Erythroblast (primary cell): ENCODE measurements around the gene MARCHF2.
"Not testable (repeated sequence)": the region's sequence is repeated elsewhere in the genome, so short reads cannot be mapped to it uniquely, and the experiment has no call there.

Source experiments
- DNase-seq, 2 experiments: peaks; one replicate each; lab custom pipeline; 2025; lab: John Stamatoyannopoulos, UW
- GATA1 ChIP-seq: IDR thresholded peaks from 2 replicates; pipeline ENCODE4 v1.6.1; 2011; ENCODE audit warnings: low read depth, mild to moderate bottlenecking, control low read depth, low read length, moderate library complexity
- POLR2A ChIP-seq: IDR thresholded peaks from 2 replicates; pipeline ENCODE4 v1.6.1; 2011; ENCODE audit warnings: mild to moderate bottlenecking, low read length

MARCHF2 gene

GRCh38 chr19:8421484-8422461 lies 8.7 kb downstream of the MARCHF2 start:
- no peak for DNase-seq
- no peak for TF ChIP-seq GATA1
- no peak for TF ChIP-seq POLR2A

DNA sequence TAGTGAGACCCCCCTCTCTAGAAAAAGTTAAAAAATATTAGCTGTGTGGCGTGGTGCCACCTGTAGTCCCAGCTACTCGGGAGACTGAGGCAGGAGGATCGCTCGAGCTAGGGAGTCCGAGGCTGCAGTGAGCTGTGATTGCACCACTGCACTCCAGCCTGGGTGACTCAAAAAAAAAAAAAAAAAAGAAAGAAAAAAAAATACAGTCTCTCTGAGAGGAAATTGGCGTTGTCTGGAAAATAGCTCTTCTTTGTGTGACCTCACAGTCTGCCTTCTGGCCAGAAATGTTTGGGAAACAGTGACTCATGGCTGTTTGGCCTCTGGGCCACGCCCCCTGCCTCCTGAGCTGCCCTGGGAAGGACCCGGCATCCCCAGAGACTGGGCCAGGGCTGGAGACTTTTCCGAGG lies 10.7 kb downstream of the MARCHF2 start:
- TF ChIP-seq GATA1 (no peak), POLR2A (no peak)
- peak; percentile 80 to 92 for DNase-seq

DNA sequence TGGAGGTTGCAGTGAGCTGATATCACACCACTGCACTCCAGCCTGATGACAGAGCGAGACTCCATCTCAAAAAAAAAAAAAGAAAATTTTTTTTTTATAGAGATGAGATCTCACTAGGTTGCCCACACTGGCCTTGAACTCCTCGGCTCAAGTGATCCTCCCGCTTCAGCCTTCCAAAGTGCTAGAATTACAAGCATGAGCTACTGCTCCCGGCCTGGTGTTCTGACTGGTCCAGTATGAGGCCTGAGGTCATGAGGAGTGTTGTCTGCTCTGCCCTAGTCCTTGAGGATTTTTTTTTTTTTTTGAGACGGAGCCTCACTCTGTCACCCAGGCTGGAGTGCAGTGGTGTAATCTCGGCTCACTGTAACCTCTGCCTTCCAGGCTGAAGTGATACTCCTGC lies 12.2 kb downstream of the MARCHF2 start:
- not testable (repeated sequence) for DNase-seq

DNA sequence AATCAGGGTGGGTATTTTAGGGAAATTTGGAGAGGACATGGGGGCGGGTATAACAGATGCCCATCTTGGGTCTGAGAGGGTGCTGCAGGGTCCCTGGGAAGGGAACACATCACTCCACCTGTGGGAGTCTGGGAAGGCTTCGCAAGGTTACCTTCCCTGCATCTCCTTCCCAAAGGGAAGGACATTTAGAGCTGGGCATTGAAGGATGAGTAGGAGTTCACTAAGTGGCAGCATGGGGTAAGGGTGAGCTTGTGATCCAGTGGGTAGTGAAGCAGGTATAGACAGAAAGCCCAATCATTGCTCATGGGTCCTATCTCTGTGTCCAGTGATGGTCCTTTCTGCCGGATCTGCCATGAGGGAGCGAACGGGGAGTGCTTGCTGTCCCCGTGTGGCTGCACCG lies 13.2 kb downstream of the MARCHF2 start:
- no peak for DNase-seq
- no peak for TF ChIP-seq GATA1
- no peak for TF ChIP-seq POLR2A

DNA sequence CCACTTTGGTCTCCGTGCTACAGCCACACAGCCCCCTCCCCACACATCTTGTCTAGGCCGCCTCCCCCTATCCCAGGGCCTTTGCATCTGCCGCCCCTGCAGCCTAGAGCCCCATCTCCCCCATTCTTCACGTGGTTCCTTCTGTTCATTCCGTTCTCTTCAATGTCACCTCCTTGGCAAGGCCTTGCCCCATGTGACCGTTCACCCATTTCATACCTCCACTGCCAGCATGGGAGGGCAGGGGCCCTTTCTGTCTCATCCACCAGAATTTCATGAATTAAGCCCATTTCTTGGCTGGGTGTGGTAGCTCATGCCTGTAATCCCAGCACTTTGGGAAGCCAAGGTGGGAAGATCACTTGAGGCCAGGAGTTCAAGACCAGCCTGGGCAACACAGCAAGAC lies 15.9 kb downstream of the MARCHF2 start:
- no peak for DNase-seq
- no peak for TF ChIP-seq POLR2A
- no peak for TF ChIP-seq GATA1

- TF ChIP-seq GATA1 (no peak), POLR2A (no peak)
- DNase-seq = no peak
These were observed 16.7 kb downstream of the MARCHF2 start for GRCh38 chr19:8429826-8430225.

DNA sequence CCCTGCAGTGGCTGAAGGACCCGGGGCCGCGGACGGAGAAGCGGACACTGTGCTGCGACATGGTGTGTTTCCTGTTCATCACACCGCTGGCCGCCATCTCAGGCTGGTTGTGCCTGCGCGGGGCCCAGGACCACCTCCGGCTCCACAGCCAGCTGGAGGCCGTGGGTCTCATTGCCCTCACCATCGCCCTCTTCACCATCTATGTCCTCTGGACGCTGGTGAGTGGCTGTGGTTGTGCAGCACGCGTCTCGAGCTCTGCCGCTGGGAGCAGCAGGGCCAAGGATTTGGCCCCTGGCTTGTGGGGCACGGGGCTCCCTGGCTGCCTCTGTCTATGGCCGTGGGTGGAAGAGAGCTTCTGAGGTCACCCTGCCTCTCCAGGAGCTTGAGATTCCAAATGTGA lies 17.5 kb downstream of the MARCHF2 start:
- TF ChIP-seq POLR2A = no peak
- TF ChIP-seq GATA1 = no peak
- DNase-seq = no peak

DNA sequence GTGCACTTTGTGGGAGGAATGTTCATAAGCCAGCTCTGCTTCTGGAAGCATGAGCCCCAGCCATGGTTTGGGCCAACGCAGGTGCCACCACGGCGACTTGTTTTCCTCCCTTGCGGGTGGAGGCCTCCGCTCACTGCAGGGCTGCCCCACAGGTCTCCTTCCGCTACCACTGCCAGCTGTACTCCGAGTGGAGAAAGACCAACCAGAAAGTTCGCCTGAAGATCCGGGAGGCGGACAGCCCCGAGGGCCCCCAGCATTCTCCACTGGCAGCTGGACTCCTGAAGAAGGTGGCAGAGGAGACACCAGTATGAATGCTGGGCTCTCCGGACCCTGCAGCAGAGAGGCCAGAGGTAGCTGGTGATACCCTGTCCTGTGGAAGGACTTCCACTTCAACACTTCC lies 25.1 kb downstream of the MARCHF2 start:
- no peak for DNase-seq
- TF ChIP-seq POLR2A (no peak), GATA1 (no peak)

- DNase-seq = no peak
- TF ChIP-seq GATA1 = no peak
- no peak for TF ChIP-seq POLR2A
These were observed 28.8 kb downstream of the MARCHF2 start for GRCh38 chr19:8441725-8442544.

DNA sequence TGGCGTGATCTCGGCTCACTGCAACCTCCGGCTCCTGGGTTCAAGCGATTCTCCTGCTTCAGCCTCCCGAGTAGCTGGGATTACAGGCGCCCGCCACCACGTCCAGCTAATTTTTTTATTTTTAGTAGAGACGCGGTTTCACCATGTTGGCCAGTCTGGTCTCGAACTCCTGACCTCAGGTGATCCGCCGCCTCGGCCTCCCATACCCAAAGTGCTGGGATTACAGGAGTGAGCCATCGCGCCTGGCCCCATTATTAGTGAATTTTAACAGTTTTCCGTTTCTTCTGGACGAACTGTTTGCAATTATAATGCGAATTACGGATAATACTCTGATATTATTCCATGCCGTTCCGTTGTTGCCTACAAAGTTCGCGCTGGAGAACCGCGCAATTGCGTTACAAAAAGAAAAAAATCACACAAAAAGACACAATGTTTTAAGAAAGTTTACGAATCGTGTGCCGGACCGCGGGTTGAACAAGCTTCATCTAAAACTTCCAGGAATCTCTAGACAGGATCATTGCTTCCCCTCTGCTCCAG lies 31.1 kb downstream of the MARCHF2 start:
- not testable (repeated sequence) for DNase-seq

- peak; percentile 99 to 100 for DNase-seq
- no peak for TF ChIP-seq GATA1
- TF ChIP-seq POLR2A = peak; percentile 94
These were observed 31.8 kb downstream of the MARCHF2 start, which contains the start of gene HNRNPM for GRCh38 chr19:8444677-8445487. TSS of gene HNRNPM (plus strand) at chr19:8444975. CDS start at chr19:8444999, 24 bp downstream.

DNA sequence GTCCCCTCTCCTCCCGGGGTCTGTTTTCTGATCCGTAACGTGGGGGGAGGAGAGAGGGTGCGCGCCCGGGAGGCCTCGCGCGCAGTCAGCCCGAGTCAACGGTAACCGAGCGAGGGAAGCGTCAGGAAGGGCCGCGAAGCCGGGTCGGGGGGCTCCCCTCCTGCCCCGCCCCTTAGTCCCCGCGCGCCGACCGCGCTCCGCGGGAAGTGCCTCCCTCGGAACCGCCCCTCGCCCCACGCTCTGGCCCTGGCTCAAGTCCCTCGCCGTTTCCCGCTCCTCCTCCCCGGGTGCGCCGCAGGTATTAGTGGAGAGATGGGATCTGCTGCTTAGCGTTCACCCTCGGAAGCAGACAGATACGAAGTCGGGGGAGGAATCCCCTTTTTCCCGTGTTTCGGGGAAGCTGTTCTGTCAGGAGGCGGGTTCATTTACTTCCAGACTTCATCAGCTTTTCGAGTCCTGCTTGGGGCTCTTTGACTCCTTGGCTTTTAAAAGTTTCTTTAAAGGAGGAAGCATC lies 32.4 kb downstream of the MARCHF2 start:
- DNase-seq = peak; percentile 73 to 81
- TF ChIP-seq GATA1 (no peak), POLR2A (no peak)
